GM23338 (cell line): ENCODE measurements around the gene MAPK1. TPM values are rescaled to one million over a fixed set of nuclear protein-coding genes. Genes with fewer than 3 reads are reported as not detected.
"Not testable (repeated sequence)": the region's sequence is repeated elsewhere in the genome, so short reads cannot be mapped to it uniquely, and the experiment has no call there.

ENCODE experiments used
- ATAC-seq: fragments of 200-7000 bp; cut with Tn5 transposase; 3 replicates; pipeline ENCODE4 v1.9.1; 2020
- DNase-seq: peaks from one replicate; pipeline ENCODE4 v3.0.0-alpha.2; 2015; ENCODE audit warnings: low spot score
- H2AFZ ChIP-seq: fragments of 200-600 bp; sonication (generic); 2 replicates; pipeline ENCODE4 v1.8.0; 2016; ENCODE audit warnings: antibody characterized with exemption, mild to moderate bottlenecking, moderate library complexity
- H3F3A ChIP-seq: fragments of 200-600 bp; sonication (generic); replicated peaks from 2 replicates; pipeline ENCODE4 v1.8.0; 2017; ENCODE audit warnings: antibody characterized with exemption, mixed run types, low read depth
- H3K27ac ChIP-seq: fragments of 200-600 bp; sonication (generic); 2 replicates; pipeline ENCODE4 v1.6.1; 2016; ENCODE audit warnings: low read depth
- H3K27me3 ChIP-seq: fragments of 200-600 bp; sonication (generic); 2 replicates; pipeline ENCODE4 v1.8.0; 2016; ENCODE audit warnings: mild to moderate bottlenecking, mixed run types, moderate library complexity; ENCODE audit not compliant: insufficient read depth
- H3K36me3 ChIP-seq: fragments of 200-600 bp; sonication (generic); 2 replicates; pipeline ENCODE4 v1.8.0; 2016; ENCODE audit warnings: mild to moderate bottlenecking; ENCODE audit not compliant: insufficient read depth
- H3K4me1 ChIP-seq: fragments of 200-600 bp; sonication (generic); 2 replicates; pipeline ENCODE4 v1.8.0; 2016; ENCODE audit warnings: mild to moderate bottlenecking, moderate library complexity; ENCODE audit not compliant: insufficient read depth
- H3K4me2 ChIP-seq: fragments of 200-600 bp; sonication (generic); 2 replicates; pipeline ENCODE4 v1.7.1; 2017; ENCODE audit warnings: mixed run types
- H3K4me3 ChIP-seq: fragments of 200-600 bp; sonication (generic); 2 replicates; pipeline ENCODE4 v1.6.1; 2016; ENCODE audit warnings: mixed run types
- H3K79me2 ChIP-seq: fragments of 200-600 bp; sonication (generic); replicated peaks from 2 replicates; pipeline ENCODE4 v1.8.0; 2017; ENCODE audit warnings: mild to moderate bottlenecking; ENCODE audit not compliant: insufficient read depth
- H3K9me2 ChIP-seq: fragments of 200-600 bp; sonication (generic); 2 replicates; pipeline ENCODE4 v1.8.0; 2017; ENCODE audit not compliant: insufficient read depth
- H4K20me1 ChIP-seq: fragments of 200-600 bp; sonication (generic); replicated peaks from 2 replicates; pipeline ENCODE4 v1.8.0; 2017; ENCODE audit warnings: mild to moderate bottlenecking; ENCODE audit not compliant: insufficient read depth
- H3K27ac Mint-ChIP-seq: 2 replicates; pipeline ENCODE4 v1.8.0; 2020; ENCODE audit warnings: inconsistent platforms, mild to moderate bottlenecking, moderate library complexity, mixed read lengths
- H3K27me3 Mint-ChIP-seq: 3 replicates; pipeline ENCODE4 v1.8.0; 2022; ENCODE audit warnings: low read depth, mild to moderate bottlenecking, moderate library complexity, mixed read lengths, inconsistent platforms; ENCODE audit not compliant: insufficient read depth, poor library complexity
- H3K36me3 Mint-ChIP-seq: 3 replicates; pipeline ENCODE4 v1.8.0; 2021; ENCODE audit warnings: low read depth, mild to moderate bottlenecking, inconsistent platforms, moderate library complexity, mixed read lengths
- H3K4me1 Mint-ChIP-seq: 3 replicates; pipeline ENCODE4 v1.8.0; 2020; ENCODE audit warnings: mild to moderate bottlenecking, inconsistent platforms, mixed read lengths
- H3K4me3 Mint-ChIP-seq: 3 replicates; pipeline ENCODE4 v1.8.0; 2021; ENCODE audit warnings: moderate library complexity, mild to moderate bottlenecking, inconsistent platforms, mixed read lengths
- H3K9me3 Mint-ChIP-seq: 3 replicates; pipeline ENCODE4 v1.8.0; 2020; ENCODE audit warnings: moderate library complexity, mild to moderate bottlenecking, inconsistent platforms, mixed read lengths
- CREB1 ChIP-seq: fragments of 250-450 bp; sonication (Bioruptor Pico); IDR thresholded peaks from 2 replicates; pipeline ENCODE4 v1.5.0; 2020; ENCODE audit warnings: low read depth, mild to moderate bottlenecking, moderate library complexity
- CTCF ChIP-seq, 2 experiments: fragments of 200-600 bp in 1 of 2; sonication (generic) in 1 of 2; conservative IDR thresholded peaks; 2 replicates each; pipeline versions ENCODE4 v1.5.1 to v1.6.1; 2016 to 2017; ENCODE audit warnings: antibody characterized with exemption in 2 of 2, low read depth in 2 of 2, mild to moderate bottlenecking in 2 of 2, moderate library complexity in 1 of 2
- EZH2phosphoT487 ChIP-seq: fragments of 200-600 bp; sonication (generic); IDR thresholded peaks from one replicate; pipeline ENCODE4 v1.8.1; 2018; ENCODE audit warnings: antibody characterized with exemption; ENCODE audit not compliant: unreplicated experiment
- POLR2AphosphoS5 ChIP-seq: IDR thresholded peaks from 2 replicates; pipeline ENCODE4 v1.6.1; 2016; ENCODE audit warnings: antibody characterized with exemption, low read depth
- REST ChIP-seq: IDR thresholded peaks from one replicate; pipeline ENCODE4 v1.6.1; 2018; ENCODE audit warnings: antibody characterized with exemption; ENCODE audit not compliant: unreplicated experiment
- STAT1 ChIP-seq: IDR thresholded peaks from one replicate; pipeline ENCODE4 v1.6.1; 2016; ENCODE audit warnings: antibody characterized with exemption; ENCODE audit not compliant: unreplicated experiment
- ZNF114 ChIP-seq: fragments of 250-450 bp; sonication (Bioruptor Pico); IDR thresholded peaks from 2 replicates; pipeline ENCODE4 v1.5.0; 2020; ENCODE audit warnings: mild to moderate bottlenecking, moderate library complexity
- ZNF331 ChIP-seq: fragments of 250-450 bp; sonication (Bioruptor Pico); IDR thresholded peaks from 2 replicates; pipeline ENCODE4 v1.5.0; 2020; ENCODE audit warnings: low read depth, mild to moderate bottlenecking, moderate library complexity
- polyA plus RNA-seq: library from polyadenylated mRNA; unstranded; fragments of >200 nt; fragmentation: Nextera tagmentation; extraction: Ambion mirVana; gene quantifications from 2 replicates; pipeline ENCODE4 v1.2.1, GENCODE V29; 2016
- total RNA-seq: library from RNA; depleted of rRNA; stranded (reverse); fragments of >200 nt; shearing (Covaris generic); gene quantifications from 2 replicates; pipeline ENCODE4 v1.2.3, GENCODE V29; 2014

Gene MAPK1
- total and polyA plus RNA-seq, 2 experiments from 2014 or later: 17.4 to 77.5 TPM

- no peaks in the 10 kb centered on the region for H3F3A ChIP-seq
- no peaks in the 10 kb centered on the region for H3K79me2 ChIP-seq
- TF ChIP-seq EZH2phosphoT487: no peak
- no peak for TF ChIP-seq CREB1 (CRISPR knock-in tag)
- H4K20me1 ChIP-seq: no peaks in the 10 kb centered on the region
- H2AFZ ChIP-seq: no peak overlapping the region
- H3K4me3 ChIP-seq: no peak overlapping the region
- no peak for ATAC-seq
- Mint-ChIP-seq H3K36me3 (peaks cover 6% of the 10 kb centered on the region; the same call in 1 of the 3 replicates), H3K4me1 (no peaks in the 10 kb centered on the region), H3K4me3 (no peak overlapping the region), H3K9me3 (peaks cover 4% of the 10 kb centered on the region; the same call in 2 of the 3 replicates), H3K27me3 (peaks cover 7% of the 10 kb centered on the region), H3K27ac (no peak overlapping the region)
- DNase-seq: no peak
- no peaks in the 10 kb centered on the region for H3K4me1 ChIP-seq
- H3K27ac ChIP-seq: no peak overlapping the region
- H3K9me2 ChIP-seq: no peaks in the 10 kb centered on the region
- no peak overlapping the region for H3K4me2 ChIP-seq
- no peaks in the 10 kb centered on the region for H3K27me3 ChIP-seq
- no peaks in the 10 kb centered on the region for H3K36me3 ChIP-seq
Measured at GRCh38 chr22:21887841-21888240, 20.4 kb upstream of the MAPK1 start.

GRCh38 chr22:21883930-21884329 lies 16.5 kb upstream of the MAPK1 start:
- not testable (repeated sequence) for H2AFZ ChIP-seq, H3K36me3 ChIP-seq, H3K27me3 Mint-ChIP-seq, H3K9me3 Mint-ChIP-seq, H3F3A ChIP-seq, H3K4me3 Mint-ChIP-seq, H3K4me1 ChIP-seq, H3K79me2 ChIP-seq, H3K4me3 ChIP-seq, DNase-seq, H3K9me2 ChIP-seq, H3K27me3 ChIP-seq, H4K20me1 ChIP-seq, H3K4me1 Mint-ChIP-seq, H3K4me2 ChIP-seq, H3K27ac Mint-ChIP-seq, ATAC-seq, H3K36me3 Mint-ChIP-seq, H3K27ac ChIP-seq

GRCh38 chr22:21882754-21883333 lies 15.4 kb upstream of the MAPK1 start:
- not testable (repeated sequence) for H3K4me3 Mint-ChIP-seq, H3K4me3 ChIP-seq, H3K9me2 ChIP-seq, H3K27ac ChIP-seq, H3K79me2 ChIP-seq, H4K20me1 ChIP-seq, H3K4me1 Mint-ChIP-seq, H3K4me2 ChIP-seq, DNase-seq, H3K9me3 Mint-ChIP-seq, ATAC-seq, H3K36me3 Mint-ChIP-seq, H3F3A ChIP-seq, H3K27ac Mint-ChIP-seq, H3K27me3 ChIP-seq, H3K4me1 ChIP-seq, H3K36me3 ChIP-seq, H3K27me3 Mint-ChIP-seq, H2AFZ ChIP-seq

- no peak overlapping the region for H3K27ac Mint-ChIP-seq
- Histone ChIP-seq H3K79me2 (no peaks in the 10 kb centered on the region), H4K20me1 (no peaks in the 10 kb centered on the region), H3K36me3 (no peaks in the 10 kb centered on the region), H3K4me2 (no peak overlapping the region), H3F3A (no peaks in the 10 kb centered on the region), H2AFZ (no peak overlapping the region), H3K4me1 (no peaks in the 10 kb centered on the region), H3K9me2 (no peaks in the 10 kb centered on the region), H3K4me3 (no peak overlapping the region), H3K27ac (no peak overlapping the region), H3K27me3 (no peaks in the 10 kb centered on the region)
- DNase-seq: no peak
- H3K36me3 Mint-ChIP-seq: peaks cover 6% of the 10 kb centered on the region; the same call in 1 of the 3 replicates
- H3K27me3 Mint-ChIP-seq: peaks cover 6% of the 10 kb centered on the region
- ATAC-seq: no peak
- H3K4me3 Mint-ChIP-seq: no peak overlapping the region
- peaks cover 4% of the 10 kb centered on the region; the same call in 2 of the 3 replicates for H3K9me3 Mint-ChIP-seq
- no peaks in the 10 kb centered on the region for H3K4me1 Mint-ChIP-seq
- TF ChIP-seq REST (no peak), CTCF (conservative IDR thresholded peaks at IDR 0.05; ENCODE audit: low read depth in 2 of 2) (no peak), ZNF114 (CRISPR knock-in tag) (no peak), POLR2AphosphoS5 (no peak), EZH2phosphoT487 (no peak), STAT1 (no peak), ZNF331 (no peak)
Measured at GRCh38 chr22:21881841-21882753, 14.7 kb upstream of the MAPK1 start.
